Ishikawa (cell line): Measurements from ENCODE around the gene CPXM1.
A peak's percentile ranks its signal among the peaks of the same experiment; 100 is the strongest.

ENCODE experiments used
- CEBPB ChIP-seq: IDR thresholded peaks from 2 replicates; pipeline ENCODE4 v1.6.1; 2012
- CREB1 ChIP-seq: IDR thresholded peaks from 2 replicates; pipeline ENCODE4 v1.6.1; 2012; ENCODE audit warnings: low read depth
- EGR1 ChIP-seq: IDR thresholded peaks from 2 replicates; pipeline ENCODE4 v1.6.1; 2012
- EP300 ChIP-seq: IDR thresholded peaks from 2 replicates; pipeline ENCODE4 v1.6.1; 2012; ENCODE audit warnings: borderline replicate concordance
- FOXM1 ChIP-seq: IDR thresholded peaks from 2 replicates; pipeline ENCODE4 v1.6.1; 2012; ENCODE audit warnings: low read depth, borderline replicate concordance
- MAX ChIP-seq: IDR thresholded peaks from 2 replicates; pipeline ENCODE4 v1.6.1; 2012
- NFIC ChIP-seq: IDR thresholded peaks from 2 replicates; pipeline ENCODE4 v1.6.1; 2012
- RAD21 ChIP-seq: IDR thresholded peaks from 2 replicates; pipeline ENCODE4 v1.6.1; 2012; ENCODE audit warnings: low read depth
- REST ChIP-seq: IDR thresholded peaks from 2 replicates; pipeline ENCODE4 v1.6.1; 2012; ENCODE audit warnings: low read depth, mild to moderate bottlenecking
- TAF1 ChIP-seq: IDR thresholded peaks from 2 replicates; pipeline ENCODE4 v1.6.1; 2012; ENCODE audit warnings: low read depth, mild to moderate bottlenecking
- TCF12 ChIP-seq: IDR thresholded peaks from 2 replicates; pipeline ENCODE4 v1.6.1; 2012; ENCODE audit warnings: low read depth
- TEAD4 ChIP-seq: IDR thresholded peaks from 2 replicates; pipeline ENCODE4 v1.6.1; 2012
- USF1 ChIP-seq: IDR thresholded peaks from 2 replicates; pipeline ENCODE4 v1.6.1; 2012
- YY1 ChIP-seq: IDR thresholded peaks from 2 replicates; pipeline ENCODE4 v1.6.1; 2012; ENCODE audit warnings: low read depth
- ZBTB7A ChIP-seq: IDR thresholded peaks from 2 replicates; pipeline ENCODE4 v1.6.1; 2012; ENCODE audit warnings: low read depth

Gene CPXM1

GRCh38 chr20:2751878-2752566 lies 48.4 kb downstream of the CPXM1 start:
- TF ChIP-seq YY1: 0 out of 2 replicates have a peak, but pooled peaks have one; percentile 7
- no peak for TF ChIP-seq USF1
- no peak for TF ChIP-seq ZBTB7A

GRCh38 chr20:2751347-2751877 lies 49.0 kb downstream of the CPXM1 start:
- TF ChIP-seq ZBTB7A (peak; percentile 38; the same call in 1 of the 2 replicates), RAD21 (no peak)

GRCh38 chr20:2750491-2751251 lies 49.8 kb downstream of the CPXM1 start:
- no peak for TF ChIP-seq RAD21
- no peak for TF ChIP-seq NFIC
- TF ChIP-seq REST: no peak
- no peak for TF ChIP-seq USF1
- no peak for TF ChIP-seq CREB1
- TF ChIP-seq FOXM1: no peak
- TF ChIP-seq EP300: no peak
- no peak for TF ChIP-seq TEAD4
- no peak for TF ChIP-seq TCF12
- TF ChIP-seq ZBTB7A: no peak
- no peak for TF ChIP-seq YY1
- TF ChIP-seq CEBPB: no peak
- no peak for TF ChIP-seq MAX
- no peak for TF ChIP-seq TAF1
- TF ChIP-seq EGR1: no peak

- TF ChIP-seq MAX: no peak
Observed at GRCh38 chr20:2749951-2750490, 50.4 kb downstream of the CPXM1 start.

- TF ChIP-seq YY1 (no peak), TCF12 (no peak), RAD21 (no peak), EP300 (no peak), TEAD4 (no peak), CEBPB (no peak)
Observed at GRCh38 chr20:2749343-2749950, 51.0 kb downstream of the CPXM1 start.

GRCh38 chr20:2748551-2749342 lies 51.7 kb downstream of the CPXM1 start:
- no peak for TF ChIP-seq USF1

- TF ChIP-seq CREB1 (no peak), EP300 (no peak), TEAD4 (no peak), REST (no peak), EGR1 (no peak), TCF12 (no peak), ZBTB7A (no peak), YY1 (no peak), CEBPB (no peak), TAF1 (no peak), RAD21 (no peak), FOXM1 (no peak), MAX (no peak), NFIC (no peak)
Observed at GRCh38 chr20:2747676-2748235, 52.7 kb downstream of the CPXM1 start.
